Measurements from ENCODE around the gene VCX3B.
"Not testable (repeated sequence)": the region's sequence is repeated elsewhere in the genome, so short reads cannot be mapped to it uniquely, and the experiment has no call there.

The VCX3B gene

DNA sequence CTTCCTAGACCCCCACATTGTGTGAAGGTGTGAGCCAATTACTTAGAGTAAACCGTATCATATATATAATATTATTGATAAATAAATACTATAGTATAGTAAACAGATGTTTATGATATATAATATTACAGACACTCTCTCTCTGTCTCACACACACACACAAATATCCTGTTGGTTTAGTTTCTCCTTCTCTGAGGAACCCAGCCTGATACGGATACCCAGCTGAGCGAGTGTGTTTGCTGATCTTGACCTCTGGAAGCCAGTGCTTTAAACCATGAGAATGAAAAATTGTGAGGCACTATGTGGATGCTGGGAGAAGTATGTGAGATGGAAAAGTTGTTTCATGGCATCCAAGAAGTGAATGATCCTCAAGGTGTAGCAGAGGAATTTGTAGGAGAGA is at the start of gene VCX3B:
Gene VCX3B (plus strand): TSS at position 301 of the 400 bp plus-strand sequence. CDS start 621 bp downstream, outside the sequence.
- DNase-seq (ENCODE audit: extremely low read depth in 1 of 2, low read depth in 1 of 2) = not testable (repeated sequence)

DNA sequence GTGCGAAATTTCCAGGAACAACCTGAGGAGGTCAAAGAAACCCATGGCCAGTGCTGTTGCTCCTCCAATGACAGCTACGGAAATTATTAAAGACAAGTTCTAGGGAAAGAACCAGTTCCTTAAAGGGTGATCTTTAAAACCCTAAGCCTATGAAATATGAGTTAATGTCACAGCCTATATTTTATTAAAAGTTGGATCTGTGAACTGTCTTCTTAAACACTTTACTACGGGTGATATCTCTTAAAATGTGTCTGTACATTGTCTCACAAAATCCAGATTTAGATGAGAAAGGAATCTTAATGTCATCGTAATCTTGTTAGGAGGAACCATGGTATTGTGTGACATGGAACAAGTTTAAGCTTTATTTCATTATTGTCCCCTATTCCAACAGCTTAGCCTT is 46.3 kb upstream of the VCX3B start:
- no peak for DNase-seq (ENCODE audit: extremely low read depth in 1 of 2, low read depth in 1 of 2)

DNA sequence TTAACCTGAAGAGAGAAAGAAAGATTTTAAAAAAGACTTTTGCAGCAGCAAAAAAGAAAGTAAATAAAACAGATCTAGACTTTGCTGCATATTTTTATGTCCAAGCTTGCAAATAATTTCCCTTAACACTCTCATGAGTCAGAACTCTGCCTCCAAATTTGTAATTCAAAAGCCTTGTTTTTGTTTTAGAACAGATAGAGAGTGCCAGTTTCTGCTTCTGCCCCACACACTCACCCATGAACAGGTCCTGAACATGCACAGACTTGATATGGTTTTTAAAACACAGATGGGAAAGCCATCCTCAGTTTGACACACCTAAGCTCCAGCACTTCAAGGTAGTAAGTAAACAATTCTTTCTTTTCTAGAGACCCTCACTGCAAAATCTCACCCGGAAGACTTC is 39.7 kb upstream of the VCX3B start:
- no peak for DNase-seq (ENCODE audit: extremely low read depth in 1 of 2, low read depth in 1 of 2)

DNA sequence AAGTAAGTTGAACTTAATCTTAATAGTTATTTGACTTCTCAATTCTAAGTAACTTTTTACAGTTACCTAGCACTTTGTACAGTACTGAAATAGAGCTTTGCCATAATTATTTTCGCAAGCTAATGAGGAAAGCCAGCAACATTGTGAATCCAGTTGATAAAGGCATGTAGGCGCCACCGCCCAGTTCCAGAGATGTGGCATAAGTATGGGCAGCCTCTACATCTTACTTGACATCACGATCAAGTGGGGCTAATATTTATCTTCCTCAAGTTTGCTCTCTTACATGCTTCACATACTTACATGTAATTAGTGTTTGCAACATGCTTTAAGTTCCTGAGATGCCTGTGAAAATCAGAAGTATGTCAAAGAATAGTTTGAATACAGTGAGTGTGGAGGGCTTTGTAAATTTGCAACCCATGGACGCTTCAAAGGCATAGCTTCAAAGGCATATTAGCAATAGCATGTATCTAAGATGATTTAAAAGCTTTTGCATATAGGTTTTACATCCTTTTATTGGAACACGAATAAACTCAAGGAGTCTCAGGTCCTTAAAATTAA is 34.9 kb upstream of the VCX3B start:
- DNase-seq (ENCODE audit: extremely low read depth in 1 of 2, low read depth in 1 of 2) = no peak

DNA sequence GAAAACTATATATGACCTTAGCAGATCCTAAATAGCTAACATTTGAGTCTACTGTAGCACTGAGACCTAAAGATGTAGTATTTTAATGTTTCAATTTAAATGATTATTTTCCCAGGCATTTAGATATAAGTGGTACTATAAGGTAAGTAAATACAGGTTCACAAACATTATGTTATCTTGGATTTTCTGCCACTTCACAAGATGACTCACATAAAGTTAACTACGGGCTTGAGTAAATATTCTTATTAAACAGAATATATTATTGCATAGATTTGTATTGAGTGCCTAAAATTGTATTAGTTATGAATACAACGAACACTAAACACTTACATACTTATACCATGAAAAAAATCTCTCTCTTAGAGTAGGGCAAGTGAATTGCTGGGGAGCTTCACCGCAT is 34.2 kb upstream of the VCX3B start:
- no peak for DNase-seq (ENCODE audit: extremely low read depth in 1 of 2, low read depth in 1 of 2)

DNA sequence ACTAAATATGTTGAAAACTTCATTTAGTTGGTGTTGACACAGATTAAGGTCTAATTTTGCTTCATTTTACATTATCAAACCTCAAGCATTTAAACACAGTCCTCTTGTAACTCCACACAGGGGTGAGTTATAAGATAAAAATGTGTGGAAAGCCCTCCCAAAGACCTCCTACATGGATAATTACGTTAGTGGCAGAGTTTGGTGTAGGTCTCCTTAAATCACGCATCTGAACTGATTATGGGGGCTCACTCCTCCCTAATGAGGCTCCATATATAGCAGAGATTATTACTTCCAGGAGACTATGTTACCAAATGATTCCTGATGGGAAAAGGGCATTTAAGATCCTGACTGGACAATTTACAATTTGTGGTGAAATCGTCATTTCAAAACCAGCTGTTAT is 32.2 kb upstream of the VCX3B start:
- no peak for DNase-seq (ENCODE audit: extremely low read depth in 1 of 2, low read depth in 1 of 2)

DNA sequence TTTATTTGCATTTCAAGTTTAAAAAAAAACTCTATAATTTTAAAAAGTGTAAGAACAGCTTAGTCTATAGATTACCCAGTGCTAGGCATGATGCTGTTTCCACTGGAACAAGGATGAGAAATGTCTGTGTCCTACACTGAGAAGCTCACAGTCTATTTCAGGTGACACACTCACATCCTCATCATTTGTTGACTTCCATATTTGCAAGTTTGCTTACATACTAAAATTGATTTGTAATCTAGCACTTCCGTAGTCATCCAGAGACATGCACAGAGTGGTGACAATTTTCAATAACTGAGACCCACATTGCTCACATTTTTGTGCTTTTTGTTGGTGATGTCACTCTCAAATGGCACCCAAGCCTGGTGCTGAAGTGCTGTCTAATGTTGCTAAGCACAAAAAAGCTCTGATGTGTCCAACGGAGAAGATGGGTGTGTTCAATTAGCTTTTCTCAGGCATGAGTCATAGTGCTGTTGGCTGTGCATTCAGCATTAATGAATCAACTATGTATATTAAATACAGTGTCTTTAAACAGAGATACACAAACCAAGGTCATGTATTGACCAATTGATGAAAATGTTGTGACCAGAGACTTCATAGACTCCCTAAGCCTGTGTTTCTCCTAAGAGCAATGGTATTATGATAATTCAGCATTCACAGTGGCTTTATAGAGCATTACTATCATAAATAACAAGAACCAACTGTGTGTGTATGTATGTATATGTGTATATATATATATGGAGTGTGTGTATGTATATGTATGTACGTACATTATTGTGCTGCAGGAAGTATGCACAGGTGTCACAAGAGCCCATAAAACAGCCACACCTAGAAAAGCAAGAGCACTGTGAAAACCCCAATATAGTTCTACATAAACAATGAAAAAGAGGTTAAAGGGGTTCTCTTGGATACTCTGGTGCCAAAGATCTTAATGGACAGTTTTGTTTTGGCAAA is 31.2 kb upstream of the VCX3B start:
- no peak for DNase-seq (ENCODE audit: extremely low read depth in 1 of 2, low read depth in 1 of 2)

DNA sequence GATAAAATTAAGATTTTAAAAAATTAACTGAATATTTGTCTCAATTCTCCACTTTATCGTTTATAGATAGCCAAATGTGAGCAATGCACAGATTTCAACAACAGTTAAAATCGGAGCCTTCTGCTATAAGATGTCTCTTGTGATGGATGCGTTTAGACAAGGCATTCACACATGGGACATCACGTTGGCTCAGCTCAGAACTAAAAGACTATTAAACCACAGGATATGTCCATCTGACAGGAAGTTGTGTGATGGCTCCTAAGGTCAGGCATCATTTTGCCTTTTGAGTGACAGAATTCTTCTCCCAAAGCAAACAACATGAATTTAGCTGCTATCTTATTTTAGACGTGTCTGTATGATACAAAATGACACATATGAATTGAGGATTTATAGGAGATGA is 17.3 kb upstream of the VCX3B start:
- DNase-seq (ENCODE audit: extremely low read depth in 1 of 2, low read depth in 1 of 2) = no peak

DNA sequence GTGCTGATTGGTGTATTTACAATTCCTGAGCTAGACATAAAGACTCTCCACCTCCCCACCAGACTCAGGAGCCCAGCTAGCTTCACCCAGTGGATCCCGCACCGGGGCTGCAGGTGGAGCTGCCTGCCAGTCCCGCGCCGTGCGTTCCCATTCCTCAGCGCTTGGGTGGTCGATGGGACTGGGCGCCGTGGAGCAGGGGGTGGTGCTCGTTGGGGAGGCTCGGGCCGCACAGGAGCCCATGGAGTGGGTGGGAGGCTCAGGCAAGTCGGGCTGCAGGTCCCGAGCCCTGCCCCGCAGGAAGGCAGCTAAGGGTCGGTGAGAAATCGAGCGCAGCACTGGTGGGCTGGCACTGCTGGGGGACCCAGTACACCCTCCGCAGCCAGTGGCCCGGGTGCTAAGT is 12.3 kb upstream of the VCX3B start:
- not testable (repeated sequence) for DNase-seq (ENCODE audit: extremely low read depth in 1 of 2, low read depth in 1 of 2)

DNA sequence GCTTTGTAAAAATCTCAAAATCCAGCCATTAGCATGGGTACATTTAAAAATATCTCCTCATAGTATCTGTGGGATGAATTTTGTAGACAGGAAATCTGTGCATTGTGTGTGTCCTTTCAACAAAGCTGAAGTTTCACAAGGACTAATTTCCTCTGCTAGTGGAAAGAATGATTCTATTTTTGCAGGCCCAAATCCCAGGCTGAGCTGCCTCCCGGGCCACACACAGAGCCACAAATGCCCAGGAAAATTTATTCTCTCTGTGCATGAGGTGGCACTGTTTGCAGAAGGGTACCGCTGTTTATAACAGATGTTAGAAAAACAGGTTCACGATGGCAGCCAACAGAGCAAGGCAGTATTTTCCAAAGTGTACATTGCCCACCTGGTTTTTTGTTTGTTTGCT is 11.0 kb upstream of the VCX3B start:
- no peak for DNase-seq (ENCODE audit: extremely low read depth in 1 of 2, low read depth in 1 of 2)

DNA sequence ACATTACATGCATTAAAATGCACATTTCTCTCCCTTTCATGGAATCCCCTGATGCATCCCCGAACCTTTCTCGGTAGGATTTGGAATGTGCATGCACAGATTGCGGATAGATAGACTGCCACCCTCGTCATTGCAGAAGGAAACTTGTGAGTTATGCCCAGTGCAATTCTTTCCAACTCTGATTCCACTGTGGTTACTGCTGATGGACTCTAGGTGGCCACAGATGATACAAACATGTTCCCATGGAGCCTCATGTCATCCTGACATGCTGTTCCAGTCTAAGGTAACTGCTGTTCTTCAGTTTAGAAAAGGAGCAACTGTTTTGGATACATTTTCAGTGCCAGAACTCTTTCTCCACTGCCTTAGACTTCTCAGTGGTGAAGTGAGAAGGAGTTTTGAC is 9.1 kb upstream of the VCX3B start:
- DNase-seq (ENCODE audit: extremely low read depth in 1 of 2, low read depth in 1 of 2) = no peak

DNA sequence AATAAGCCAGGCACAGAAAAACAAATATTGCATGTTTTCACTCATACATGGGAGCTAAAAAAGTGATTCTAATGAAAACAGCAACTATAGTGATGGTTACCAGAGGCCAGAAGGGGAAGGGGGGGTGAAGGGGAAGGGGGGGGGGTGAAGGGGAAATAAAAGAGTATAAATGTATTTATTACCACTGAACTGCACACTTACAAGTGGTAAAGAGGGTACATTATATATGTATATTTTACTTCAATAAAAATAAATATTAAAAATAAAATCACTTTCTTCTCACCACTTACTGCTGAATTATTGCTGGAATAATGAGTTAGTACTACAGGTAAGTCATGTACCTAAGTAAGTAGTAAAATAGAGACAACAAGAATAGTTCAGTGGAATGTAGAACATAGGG is 2.1 kb upstream of the VCX3B start:
- no peak for DNase-seq (ENCODE audit: extremely low read depth in 1 of 2, low read depth in 1 of 2)

DNA sequence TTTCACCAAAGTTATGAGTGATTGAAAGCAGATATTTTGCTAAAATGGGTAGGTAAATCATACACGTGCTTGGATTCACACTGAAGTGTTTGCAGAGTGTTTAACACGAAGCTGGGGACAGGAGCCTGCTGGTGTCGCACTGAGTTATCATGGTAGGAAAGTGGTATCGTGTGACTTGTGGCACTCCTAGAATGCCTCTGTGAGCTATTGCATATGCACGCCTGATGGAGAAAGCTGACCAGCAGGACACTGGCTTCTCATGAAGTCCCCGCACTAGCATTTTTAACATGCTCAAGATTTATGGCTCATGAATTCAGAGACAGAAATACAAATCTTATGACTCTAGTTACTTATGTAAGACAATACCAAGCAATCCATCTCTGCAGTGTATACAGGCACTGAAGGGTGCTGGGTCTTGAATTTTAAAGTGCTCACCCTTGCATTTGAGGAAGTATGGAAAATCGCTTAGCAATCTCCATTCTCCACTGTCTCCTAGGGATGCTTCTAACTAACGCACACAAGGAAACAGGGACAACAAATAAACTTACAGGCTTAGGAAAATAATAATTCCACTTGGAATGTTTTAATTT is 19.8 kb downstream of the VCX3B start:
- no peak for DNase-seq (ENCODE audit: extremely low read depth in 1 of 2, low read depth in 1 of 2)

DNA sequence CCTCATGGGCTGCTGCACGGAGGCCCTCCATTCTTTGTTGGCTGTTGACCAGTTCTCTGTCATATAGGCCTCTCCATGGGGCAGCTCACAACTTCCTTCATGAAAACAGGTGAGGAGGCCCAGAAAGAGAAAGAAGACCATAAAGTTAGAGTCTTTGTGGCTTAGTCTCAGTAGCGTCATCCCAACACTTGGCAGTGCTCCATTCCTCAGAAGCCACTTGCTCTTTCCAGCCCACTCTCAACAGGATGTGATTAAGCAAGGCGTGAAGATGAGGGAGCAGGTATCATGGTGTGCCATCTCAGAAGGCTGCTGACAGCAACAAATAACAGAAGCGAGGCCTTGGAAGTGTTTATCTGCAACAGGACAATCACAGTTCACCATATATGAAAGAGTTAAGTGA is 30.4 kb downstream of the VCX3B start:
- not testable (repeated sequence) for DNase-seq (ENCODE audit: extremely low read depth in 1 of 2, low read depth in 1 of 2)

DNA sequence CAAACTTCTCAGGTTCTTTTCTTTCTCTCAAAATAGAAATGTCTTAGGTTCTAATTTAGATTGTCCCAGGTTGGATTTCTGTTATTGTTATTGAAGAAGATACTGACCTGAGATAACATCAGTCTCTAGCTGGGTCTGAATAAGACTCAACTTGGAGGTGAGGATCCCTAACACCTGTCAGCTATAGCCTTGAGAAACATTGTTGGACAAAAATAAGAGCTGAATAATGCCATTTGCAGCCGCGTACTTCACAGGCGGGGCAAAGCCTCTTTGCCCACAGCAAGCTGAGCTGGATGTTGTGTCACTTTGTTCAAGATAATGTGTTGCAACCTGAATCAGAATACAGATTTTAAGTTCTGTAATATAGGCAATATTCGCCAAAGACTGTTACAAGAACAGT is 35.6 kb downstream of the VCX3B start:
- no peak for DNase-seq (ENCODE audit: extremely low read depth in 1 of 2, low read depth in 1 of 2)

DNA sequence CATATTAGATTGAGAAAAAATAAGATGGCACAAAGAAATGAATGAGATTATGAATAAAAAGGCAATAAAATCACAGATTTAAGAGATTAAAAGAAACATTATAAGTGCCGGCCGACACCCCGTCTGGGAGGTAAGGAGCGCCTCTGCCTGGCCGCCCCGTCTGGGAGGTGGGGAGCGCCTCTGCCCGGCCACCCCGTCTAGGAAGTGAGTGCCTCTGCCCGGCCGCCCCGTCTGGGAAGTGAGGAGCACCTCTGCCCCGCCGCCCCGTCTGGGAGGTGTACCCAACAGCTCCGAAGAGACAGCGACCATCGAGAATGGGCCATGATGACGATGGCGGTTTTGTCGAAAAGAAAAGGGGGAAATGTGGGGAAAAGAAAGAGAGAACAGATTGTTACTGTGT is 37.5 kb downstream of the VCX3B start:
- DNase-seq (ENCODE audit: extremely low read depth in 1 of 2, low read depth in 1 of 2) = not testable (repeated sequence)

DNA sequence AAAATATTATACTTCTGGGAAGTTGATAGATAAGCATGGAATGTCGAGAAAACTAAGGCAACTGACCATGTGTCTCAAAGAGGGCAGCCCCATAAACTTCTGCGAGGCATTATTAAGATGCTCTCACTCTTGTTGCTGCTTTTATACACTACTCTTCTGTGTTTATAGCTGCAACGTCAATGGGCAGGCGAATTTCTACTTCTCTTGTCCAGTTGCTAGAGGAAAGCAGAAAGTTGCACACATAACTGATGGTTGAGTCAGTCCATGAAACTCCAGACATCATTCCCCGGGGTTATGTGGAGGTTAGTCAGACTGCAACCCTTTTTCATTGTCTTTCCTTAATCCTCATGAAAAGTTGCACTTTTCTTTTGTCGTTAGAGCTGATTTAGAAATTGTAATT is 39.8 kb downstream of the VCX3B start:
- DNase-seq (ENCODE audit: extremely low read depth in 1 of 2, low read depth in 1 of 2) = no peak
